ENCODE results near the gene ATP5PD.

The ATP5PD gene

DNA sequence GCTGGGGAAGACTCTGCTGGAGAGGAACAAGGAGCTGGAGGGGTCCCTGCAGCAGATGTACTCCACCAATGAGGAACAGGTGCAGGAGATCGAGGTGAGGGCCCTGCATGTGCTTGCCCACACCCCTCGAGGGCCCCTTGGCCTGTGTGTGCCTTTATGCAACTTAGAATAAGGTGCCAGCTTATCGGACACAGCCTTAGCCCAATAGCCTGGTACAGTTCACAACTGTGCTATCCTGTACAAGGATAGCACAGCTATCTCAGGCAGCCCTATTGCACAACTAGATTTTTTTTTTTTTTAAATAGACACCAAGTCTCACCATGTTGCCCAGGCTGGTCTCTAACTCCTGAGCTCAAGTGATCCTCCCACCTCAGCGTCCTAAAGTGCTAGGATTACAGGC is 47.2 kb downstream of the ATP5PD start:
- Histone ChIP-seq H3K9me3 (ENCODE audit: control insufficient read depth, low read length) (no peaks in the 10 kb centered on the region), H2BK5ac (ENCODE audit: low read depth, low read length, poor library complexity, severe bottlenecking) (no peak overlapping the region), H2BK12ac (ENCODE audit: low read length in 2 of 2) (no peak overlapping the region), H3K4me1 (ENCODE audit: control insufficient read depth, insufficient read depth, low read depth, low read length) (no peaks in the 10 kb centered on the region), H3K23ac (ENCODE audit: low read length in 2 of 2) (peak overlapping the region in 1 of 2 experiments; percentile 9), H3K9ac (ENCODE audit: low read length) (no peak overlapping the region), H3K27me3 (ENCODE audit: control insufficient read depth in 1 of 2, insufficient read depth in 1 of 2, low read length in 2 of 2) (no peaks in the 10 kb centered on the region), H2BK120ac (ENCODE audit: low read depth, low read length) (no peak overlapping the region), H3K4me3 (ENCODE audit: insufficient read depth in 1 of 2, low read depth in 1 of 2, low read length in 2 of 2) (no peak overlapping the region), H3K27ac (ENCODE audit: low read length, poor library complexity, severe bottlenecking) (no peak overlapping the region), H3K18ac (ENCODE audit: low read depth in 1 of 2, low read length in 2 of 2) (no peak overlapping the region), H3K36me3 (ENCODE audit: control insufficient read depth in 1 of 2, insufficient read depth in 2 of 2, low read depth in 1 of 2, low read length in 2 of 2) (peaks cover 41 to 53% of the 10 kb centered on the region in 2 experiments), H2BK15ac (ENCODE audit: low read depth, poor library complexity, severe bottlenecking) (no peak overlapping the region), H3K4me2 (ENCODE audit: low read length, poor library complexity, severe bottlenecking) (no peak overlapping the region), H2AK5ac (ENCODE audit: low read length, severe bottlenecking) (no peak overlapping the region), H3K79me1 (replicated peaks; ENCODE audit: low read length, poor library complexity, severe bottlenecking) (peaks cover 15% of the 10 kb centered on the region), H4K8ac (ENCODE audit: low read length) (no peak overlapping the region), H3K14ac (ENCODE audit: low read length in 2 of 2) (no peak overlapping the region), H4K91ac (ENCODE audit: low read length) (no peak overlapping the region), H3K4ac (ENCODE audit: low read depth in 1 of 2, low read length in 2 of 2) (no peak overlapping the region), H2AFZ (ENCODE audit: low read depth, low read length) (no peak overlapping the region)
- DNase-seq: no peak
- WGBS: 96% methylated on average over 4 of the region's 4 CpGs

DNA sequence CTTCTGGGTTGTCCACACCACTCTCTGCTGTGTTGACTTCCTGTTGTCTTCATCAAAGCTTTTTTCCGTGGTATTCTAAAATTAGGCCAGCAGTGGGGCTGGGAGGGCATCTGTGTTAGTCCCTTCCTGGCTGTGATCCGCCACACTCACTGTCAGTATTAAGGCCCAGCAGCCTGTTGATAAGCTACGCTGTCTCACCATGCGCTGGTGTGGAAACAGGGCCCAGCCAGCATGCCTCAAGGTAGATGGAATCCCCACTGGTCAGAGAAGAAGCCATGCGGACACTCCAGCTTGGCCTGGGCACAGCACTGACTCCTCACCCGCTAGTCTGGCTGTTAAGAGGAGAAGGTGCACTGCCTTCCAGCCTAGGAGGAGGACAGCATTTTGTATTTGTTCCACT is 48.0 kb downstream of the ATP5PD start:
- Histone ChIP-seq H3K36me3 (ENCODE audit: control insufficient read depth in 1 of 2, insufficient read depth in 2 of 2, low read depth in 1 of 2, low read length in 2 of 2) (peaks cover 34 to 48% of the 10 kb centered on the region in 2 experiments), H3K18ac (ENCODE audit: low read depth in 1 of 2, low read length in 2 of 2) (no peak overlapping the region), H4K8ac (ENCODE audit: low read length) (no peak overlapping the region), H3K9ac (ENCODE audit: low read length) (no peak overlapping the region), H2BK5ac (ENCODE audit: low read depth, low read length, poor library complexity, severe bottlenecking) (no peak overlapping the region), H3K4me3 (ENCODE audit: insufficient read depth in 1 of 2, low read depth in 1 of 2, low read length in 2 of 2) (no peak overlapping the region), H2AFZ (ENCODE audit: low read depth, low read length) (no peak overlapping the region), H3K9me3 (ENCODE audit: control insufficient read depth, low read length) (no peaks in the 10 kb centered on the region), H3K4ac (ENCODE audit: low read depth in 1 of 2, low read length in 2 of 2) (no peak overlapping the region), H3K14ac (ENCODE audit: low read length in 2 of 2) (no peak overlapping the region), H3K27me3 (ENCODE audit: control insufficient read depth in 1 of 2, insufficient read depth in 1 of 2, low read length in 2 of 2) (no peaks in the 10 kb centered on the region), H4K91ac (ENCODE audit: low read length) (no peak overlapping the region), H2BK12ac (ENCODE audit: low read length in 2 of 2) (no peak overlapping the region), H3K4me1 (ENCODE audit: control insufficient read depth, insufficient read depth, low read depth, low read length) (peaks cover under 1% of the 10 kb centered on the region), H2BK15ac (ENCODE audit: low read depth, poor library complexity, severe bottlenecking) (no peak overlapping the region), H2AK5ac (ENCODE audit: low read length, severe bottlenecking) (no peak overlapping the region), H3K79me1 (replicated peaks; ENCODE audit: low read length, poor library complexity, severe bottlenecking) (peaks cover 16% of the 10 kb centered on the region), H2BK120ac (ENCODE audit: low read depth, low read length) (no peak overlapping the region), H3K23ac (ENCODE audit: low read length in 2 of 2) (no peak overlapping the region), H3K27ac (ENCODE audit: low read length, poor library complexity, severe bottlenecking) (no peak overlapping the region), H3K4me2 (ENCODE audit: low read length, poor library complexity, severe bottlenecking) (no peak overlapping the region)
- whole genome bisulfite sequencing: 91% methylated on average over 6 of the region's 6 CpGs
- DNase-seq: no peak

DNA sequence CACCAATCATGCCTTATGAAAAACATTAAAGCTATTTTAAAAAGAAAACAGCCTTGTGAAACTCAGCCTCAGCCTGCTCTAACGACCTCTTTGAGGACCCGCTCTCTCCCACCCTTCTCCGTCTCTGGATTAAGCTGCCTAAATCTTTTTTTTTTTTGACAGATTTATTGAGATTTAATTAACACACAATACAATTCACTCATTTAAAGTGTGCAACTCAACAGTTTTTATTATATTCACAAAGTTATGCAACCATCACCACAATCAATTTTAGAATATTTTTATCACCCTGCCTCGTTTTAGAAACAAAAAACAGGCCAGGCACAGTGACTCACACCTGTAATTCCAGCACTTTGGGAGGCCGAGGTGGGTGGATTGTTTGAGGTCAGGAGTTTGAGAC is 50.9 kb downstream of the ATP5PD start:
- H3K4me1 ChIP-seq (ENCODE audit: control insufficient read depth, insufficient read depth, low read depth, low read length): peaks cover 11% of the 10 kb centered on the region
- no peak overlapping the region for H2AFZ ChIP-seq (ENCODE audit: low read depth, low read length)
- WGBS: 100% methylated on average over 4 of the region's 5 CpGs
- no peak overlapping the region for H3K14ac ChIP-seq (ENCODE audit: low read length in 2 of 2)
- H3K27me3 ChIP-seq (ENCODE audit: control insufficient read depth in 1 of 2, insufficient read depth in 1 of 2, low read length in 2 of 2): no peaks in the 10 kb centered on the region
- H3K9ac ChIP-seq (ENCODE audit: low read length): no peak overlapping the region
- no peak overlapping the region for H3K4me3 ChIP-seq (ENCODE audit: insufficient read depth in 1 of 2, low read depth in 1 of 2, low read length in 2 of 2)
- no peak overlapping the region for H3K4me2 ChIP-seq (ENCODE audit: low read length, poor library complexity, severe bottlenecking)
- H3K79me1 ChIP-seq (replicated peaks; ENCODE audit: low read length, poor library complexity, severe bottlenecking): peaks cover 28% of the 10 kb centered on the region
- H2AK5ac ChIP-seq (ENCODE audit: low read length, severe bottlenecking): no peak overlapping the region
- H2BK15ac ChIP-seq (ENCODE audit: low read depth, poor library complexity, severe bottlenecking): no peak overlapping the region
- H2BK120ac ChIP-seq (ENCODE audit: low read depth, low read length): no peak overlapping the region
- no peak overlapping the region for H3K4ac ChIP-seq (ENCODE audit: low read depth in 1 of 2, low read length in 2 of 2)
- no peak overlapping the region for H2BK5ac ChIP-seq (ENCODE audit: low read depth, low read length, poor library complexity, severe bottlenecking)
- peaks cover 8 to 23% of the 10 kb centered on the region in 2 experiments for H3K36me3 ChIP-seq (ENCODE audit: control insufficient read depth in 1 of 2, insufficient read depth in 2 of 2, low read depth in 1 of 2, low read length in 2 of 2)
- H3K9me3 ChIP-seq (ENCODE audit: control insufficient read depth, low read length): no peaks in the 10 kb centered on the region
- no peak overlapping the region for H3K27ac ChIP-seq (ENCODE audit: low read length, poor library complexity, severe bottlenecking)
- H4K8ac ChIP-seq (ENCODE audit: low read length): no peak overlapping the region
- no peak overlapping the region for H3K23ac ChIP-seq (ENCODE audit: low read length in 2 of 2)
- H3K18ac ChIP-seq (ENCODE audit: low read depth in 1 of 2, low read length in 2 of 2): no peak overlapping the region
- no peak overlapping the region for H4K91ac ChIP-seq (ENCODE audit: low read length)
- no peak for DNase-seq
- H2BK12ac ChIP-seq (ENCODE audit: low read length in 2 of 2): no peak overlapping the region

GRCh38 chr17:74994440-74994839 is 52.3 kb downstream of the ATP5PD start:
- Histone ChIP-seq H4K91ac (ENCODE audit: low read length) (no peak overlapping the region), H2AFZ (ENCODE audit: low read depth, low read length) (no peak overlapping the region), H3K79me1 (replicated peaks; ENCODE audit: low read length, poor library complexity, severe bottlenecking) (peaks cover 35% of the 10 kb centered on the region), H2BK12ac (ENCODE audit: low read length in 2 of 2) (no peak overlapping the region), H3K4me3 (ENCODE audit: insufficient read depth in 1 of 2, low read depth in 1 of 2, low read length in 2 of 2) (no peak overlapping the region), H3K9ac (ENCODE audit: low read length) (peak overlapping the region; percentile 0), H2BK120ac (ENCODE audit: low read depth, low read length) (no peak overlapping the region), H3K18ac (ENCODE audit: low read depth in 1 of 2, low read length in 2 of 2) (no peak overlapping the region), H3K4me1 (ENCODE audit: control insufficient read depth, insufficient read depth, low read depth, low read length) (peaks cover 15% of the 10 kb centered on the region), H2BK15ac (ENCODE audit: low read depth, poor library complexity, severe bottlenecking) (no peak overlapping the region), H3K4me2 (ENCODE audit: low read length, poor library complexity, severe bottlenecking) (no peak overlapping the region), H2BK5ac (ENCODE audit: low read depth, low read length, poor library complexity, severe bottlenecking) (no peak overlapping the region), H3K27ac (ENCODE audit: low read length, poor library complexity, severe bottlenecking) (no peak overlapping the region), H4K8ac (ENCODE audit: low read length) (no peak overlapping the region), H3K4ac (ENCODE audit: low read depth in 1 of 2, low read length in 2 of 2) (no peak overlapping the region), H3K36me3 (ENCODE audit: control insufficient read depth in 1 of 2, insufficient read depth in 2 of 2, low read depth in 1 of 2, low read length in 2 of 2) (peaks cover 3 to 15% of the 10 kb centered on the region in 2 experiments), H2AK5ac (ENCODE audit: low read length, severe bottlenecking) (no peak overlapping the region), H3K23ac (ENCODE audit: low read length in 2 of 2) (no peak overlapping the region), H3K14ac (ENCODE audit: low read length in 2 of 2) (no peak overlapping the region), H3K9me3 (ENCODE audit: control insufficient read depth, low read length) (no peaks in the 10 kb centered on the region), H3K27me3 (ENCODE audit: control insufficient read depth in 1 of 2, insufficient read depth in 1 of 2, low read length in 2 of 2) (no peaks in the 10 kb centered on the region)
- WGBS: 82% methylated on average over 7 of the region's 7 CpGs
- DNase-seq: peak; percentile 17
